CD4-positive, alpha-beta T cell treated with Interferon alpha-2 for 1 hour (primary cell): ENCODE data around the gene CTTN.

Experiments
- DNase-seq, 2 donors: peaks; one replicate each; pipeline ENCODE4 v3.0.0-alpha.2; 2020 to 2022

Gene CTTN

GRCh38 chr11:70477609-70478008 lies 79.3 kb downstream of the CTTN start:
- DNase-seq: no peak

DNA sequence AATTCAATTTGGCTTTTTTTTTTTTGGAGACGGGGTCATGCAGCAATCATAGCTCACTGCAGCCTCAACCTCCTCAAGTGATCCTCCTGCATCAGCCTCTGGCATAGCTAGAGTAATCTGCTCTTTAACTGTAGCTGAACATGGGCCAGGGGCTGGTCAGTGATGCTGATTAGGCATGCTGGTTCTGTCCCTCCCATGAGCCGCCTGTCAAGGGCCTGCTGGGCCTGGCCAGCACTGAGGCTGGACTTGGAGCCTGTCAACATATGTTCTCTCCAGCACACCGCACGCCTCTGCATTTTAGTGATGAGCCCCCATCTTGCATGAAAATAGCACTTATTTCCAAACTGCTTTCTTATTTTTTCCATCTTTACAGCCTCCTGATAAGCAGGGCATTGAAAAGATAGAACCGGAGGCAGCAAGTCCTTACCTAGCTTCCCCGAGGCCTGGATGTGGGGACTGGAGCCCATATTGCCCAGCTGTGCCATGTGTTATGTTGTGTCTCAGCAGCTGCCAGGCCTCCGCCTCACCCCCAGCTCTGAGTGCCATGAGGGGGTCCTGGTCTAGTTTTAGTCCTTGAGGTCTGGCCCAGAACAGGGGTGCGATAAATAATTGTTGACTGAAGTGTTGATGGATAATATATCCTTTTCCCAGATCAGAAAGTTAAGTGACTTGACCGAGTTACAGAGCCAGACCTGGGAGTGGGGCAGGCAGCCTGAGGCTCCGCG lies 80.0 kb downstream of the CTTN start:
- no peak for DNase-seq

- no peak for DNase-seq
These were observed 82.4 kb downstream of the CTTN start for GRCh38 chr11:70480711-70481110.

- no peak for DNase-seq
These were observed 83.5 kb downstream of the CTTN start for GRCh38 chr11:70481625-70482528.

- DNase-seq: no peak
These were observed 84.2 kb downstream of the CTTN start for GRCh38 chr11:70482529-70482917.

DNA sequence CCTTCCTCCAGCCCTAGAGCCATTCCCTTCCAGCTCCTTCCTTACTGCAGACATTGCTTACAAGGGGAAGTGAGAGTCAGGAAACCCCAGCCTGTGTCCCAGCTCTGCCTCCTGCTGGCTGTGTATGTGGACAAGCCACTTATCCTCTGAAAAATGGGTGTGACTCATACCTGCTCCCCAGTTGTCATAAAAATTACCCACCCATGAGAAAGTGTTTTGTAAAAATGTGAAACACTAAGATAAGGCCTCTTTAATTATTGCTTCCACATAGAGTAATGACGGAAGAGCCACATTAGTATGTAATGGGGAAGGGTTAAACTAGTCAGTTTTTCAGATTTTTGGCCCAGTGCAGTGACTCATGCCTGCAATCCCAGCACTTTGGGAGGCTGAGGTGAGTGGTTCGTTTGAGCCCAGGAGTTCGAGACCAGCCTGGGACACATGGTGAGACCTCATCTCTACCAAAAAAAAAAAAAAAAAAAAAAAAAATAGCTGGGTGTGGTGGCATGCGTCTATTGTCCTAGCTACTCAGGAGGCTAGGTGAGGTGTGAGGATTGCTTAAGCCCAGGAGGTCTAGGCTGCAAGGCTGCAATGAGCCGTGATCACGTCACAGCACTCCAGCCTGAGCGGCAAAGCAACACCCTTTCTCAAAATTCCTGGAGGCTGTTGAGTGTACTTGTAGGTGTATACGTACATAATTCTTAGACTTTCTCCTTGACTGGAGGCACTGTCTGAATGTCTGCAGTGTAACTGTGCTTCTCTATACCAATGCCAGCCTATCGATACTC lies 84.9 kb downstream of the CTTN start:
- DNase-seq: peak in 1 of 2 donors; percentile 24

- no peak for DNase-seq
These were observed 85.6 kb downstream of the CTTN start for GRCh38 chr11:70483917-70484316.

DNA sequence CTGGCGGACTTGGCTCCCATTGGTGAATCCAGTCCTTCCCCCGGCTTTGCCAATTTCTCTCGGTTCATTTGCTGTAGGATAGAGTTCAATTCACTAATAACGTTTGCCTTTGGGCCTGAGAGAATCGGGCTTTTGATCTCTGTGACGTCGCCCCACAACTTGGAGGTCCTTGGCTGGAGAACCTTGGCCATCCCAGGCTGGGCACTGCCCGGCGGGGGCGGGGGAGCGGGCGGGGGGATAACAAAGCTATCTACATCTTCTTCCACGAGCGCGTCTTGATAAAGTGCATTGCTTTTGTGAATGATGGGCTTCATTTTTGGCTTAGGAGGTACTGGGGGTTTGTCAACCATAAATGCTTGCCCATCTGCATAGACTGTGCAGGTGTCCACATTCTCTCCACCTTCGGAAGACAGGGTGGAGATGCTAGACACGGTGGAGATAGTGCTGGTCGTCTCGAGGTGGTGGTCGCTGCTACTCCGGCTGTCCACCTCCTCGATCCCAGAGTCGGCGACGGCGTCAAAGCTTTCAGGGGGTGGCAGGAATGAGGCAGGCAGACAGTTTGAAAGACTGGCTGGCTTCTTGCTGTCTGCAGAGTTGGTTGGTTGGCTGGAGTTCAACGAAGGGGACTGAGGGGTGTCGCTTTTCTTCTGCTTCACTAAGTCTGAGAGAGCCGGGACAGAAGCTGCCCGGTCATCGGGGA lies 87.1 kb downstream of the CTTN start:
- DNase-seq: no peak

GRCh38 chr11:70486026-70486415 lies 87.7 kb downstream of the CTTN start:
- no peak for DNase-seq
